ENCODE results near the gene C1QTNF3. TPM values are rescaled to one million over a fixed set of nuclear protein-coding genes. Genes with fewer than 3 reads are reported as not detected.
"Not testable (repeated sequence)": the region's sequence is repeated elsewhere in the genome, so short reads cannot be mapped to it uniquely, and the experiment has no call there.

The C1QTNF3 gene
- polyA plus RNA-seq, 1 donor = 50.5 TPM

GRCh38 chr5:34047774-34048572 is 5.0 kb upstream of the C1QTNF3 start:
- DNase-seq = no peak

DNA sequence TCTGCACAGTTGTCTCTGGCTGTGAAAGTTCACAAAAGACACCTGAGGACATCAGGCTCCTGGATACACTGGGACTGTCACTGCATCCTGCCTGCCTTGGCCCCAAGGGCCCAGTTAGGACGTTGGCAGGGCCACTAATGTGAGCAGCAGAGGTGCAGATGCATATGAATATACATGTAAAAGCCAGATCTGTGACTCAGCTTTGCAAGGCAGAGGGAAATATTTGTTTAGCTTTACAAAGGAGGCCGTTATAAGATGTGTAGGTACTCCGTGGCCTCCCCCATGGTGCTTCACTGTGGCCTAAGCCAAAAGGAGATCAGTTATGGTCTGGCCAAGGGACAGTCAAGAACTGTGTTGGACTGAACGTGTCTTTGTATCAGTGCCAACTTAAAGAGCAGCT is 4.1 kb upstream of the C1QTNF3 start:
- DNase-seq = no peak

- no peak for DNase-seq
Measured at GRCh38 chr5:34045996-34046395, 3.0 kb upstream of the C1QTNF3 start.

DNA sequence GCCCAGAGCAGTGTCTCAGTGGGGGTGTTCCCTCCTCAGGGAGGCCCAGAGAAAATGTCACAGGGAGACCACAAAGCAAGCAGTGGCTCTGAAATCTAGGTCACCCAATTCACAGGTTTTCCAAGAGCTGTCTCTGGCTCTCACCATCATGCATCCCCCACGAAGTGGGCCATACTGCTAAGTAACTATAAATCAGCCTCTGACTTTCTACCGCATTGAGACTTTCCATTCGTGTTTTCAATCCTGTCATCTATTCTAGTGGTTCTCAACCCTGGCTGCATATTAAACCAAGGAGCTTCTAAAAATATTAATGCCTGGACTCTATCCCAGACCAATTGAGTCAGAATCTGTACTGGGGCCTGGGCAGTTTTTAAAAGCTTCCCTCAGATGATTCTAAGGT is 2.0 kb upstream of the C1QTNF3 start:
- DNase-seq = no peak

DNA sequence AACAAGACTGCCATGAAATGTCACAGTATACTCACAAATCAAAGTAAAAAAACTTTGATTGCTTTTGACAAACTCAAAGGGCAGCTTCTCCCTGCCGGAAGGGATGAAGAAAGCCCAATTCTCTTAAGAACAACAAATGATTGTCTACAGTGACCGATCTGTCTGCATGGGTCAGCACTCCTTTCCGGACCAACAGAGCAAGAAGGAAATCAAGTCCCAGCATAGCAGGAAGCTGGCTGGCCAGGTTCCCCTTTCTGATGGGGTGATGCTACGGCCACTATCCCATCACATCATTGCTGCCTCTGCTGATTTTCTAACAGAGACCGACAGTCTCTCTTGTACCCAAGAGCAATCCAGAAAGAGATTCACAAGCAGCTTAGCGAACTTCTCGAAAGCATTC is 692 bp downstream of the C1QTNF3 start:
- DNase-seq = peak; percentile 49

- no peak for DNase-seq
Measured at GRCh38 chr5:34041247-34041972, 1.6 kb downstream of the C1QTNF3 start.

DNA sequence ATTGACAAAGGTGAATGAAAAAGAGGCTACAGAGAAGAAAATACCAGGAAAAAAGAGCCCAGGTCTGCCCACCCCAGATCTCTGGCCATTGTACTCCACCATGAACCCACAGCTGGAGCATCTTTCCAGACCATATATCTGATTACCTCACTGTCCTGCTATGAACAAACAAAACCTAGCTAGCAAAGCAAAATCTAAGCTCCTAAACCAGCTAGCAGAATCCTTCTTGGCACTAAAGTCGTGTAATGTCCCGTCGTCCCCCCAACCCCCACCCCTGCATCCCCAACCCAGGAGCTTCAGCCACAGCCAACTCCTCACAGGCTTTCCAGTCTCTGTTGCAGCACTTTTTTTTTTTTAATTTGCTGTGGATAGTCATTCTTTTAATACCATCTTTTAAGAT is 2.5 kb downstream of the C1QTNF3 start:
- no peak for DNase-seq

DNA sequence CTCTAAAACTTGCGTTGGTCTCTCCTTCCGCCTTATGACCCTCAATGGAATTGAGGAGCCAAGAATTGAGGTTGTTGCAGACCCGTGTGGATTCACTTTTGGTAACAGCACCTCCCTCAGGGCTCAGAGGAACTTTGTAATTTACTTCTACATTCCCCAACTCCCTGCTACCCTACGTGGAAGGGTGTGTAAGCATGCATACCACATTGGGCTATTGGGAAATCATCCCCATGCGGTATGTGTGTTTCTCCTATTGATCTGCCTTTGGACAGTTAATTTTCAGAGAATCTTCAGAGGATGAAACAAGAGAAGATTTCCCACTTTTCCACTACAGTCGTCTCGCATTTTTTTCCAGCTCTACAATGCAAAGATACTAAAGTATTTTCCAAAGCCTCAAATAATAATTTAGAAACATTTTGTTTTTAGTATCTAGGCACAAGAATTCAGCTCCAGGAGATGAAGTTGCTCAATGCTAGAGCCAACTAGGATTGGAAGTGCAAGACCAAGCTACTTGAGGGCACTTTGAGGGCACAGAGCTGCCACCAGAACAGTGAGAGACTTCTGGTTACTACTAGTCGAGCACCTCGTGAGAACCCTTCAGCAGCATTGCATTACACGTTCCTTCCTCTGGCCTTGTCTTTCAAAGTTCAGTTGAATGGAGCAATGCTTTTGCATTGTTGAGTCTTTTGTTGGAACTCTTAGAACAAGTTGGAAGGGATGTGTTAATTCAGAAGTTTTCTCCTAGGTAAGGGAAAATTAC is 3.4 kb downstream of the C1QTNF3 start:
- DNase-seq = no peak

DNA sequence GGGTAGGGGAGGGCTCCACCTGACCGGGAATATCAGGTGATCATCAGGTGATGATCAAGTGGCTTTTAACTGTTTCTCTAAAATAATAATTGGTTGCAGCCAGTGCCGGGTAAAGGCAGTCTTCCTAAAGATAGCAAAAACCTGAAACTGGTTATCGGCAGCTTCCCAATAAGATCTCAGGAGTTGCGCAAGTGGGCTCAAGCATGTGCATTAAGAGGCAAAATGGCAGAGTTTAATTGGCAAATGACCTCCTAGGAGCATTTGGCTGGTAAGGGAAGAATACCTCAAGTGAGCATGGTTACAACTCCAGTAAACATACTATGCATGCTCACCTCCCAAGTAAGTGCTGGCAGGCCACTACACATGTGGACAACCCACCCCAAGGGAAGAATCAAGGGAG is 4.2 kb downstream of the C1QTNF3 start:
- no peak for DNase-seq

DNA sequence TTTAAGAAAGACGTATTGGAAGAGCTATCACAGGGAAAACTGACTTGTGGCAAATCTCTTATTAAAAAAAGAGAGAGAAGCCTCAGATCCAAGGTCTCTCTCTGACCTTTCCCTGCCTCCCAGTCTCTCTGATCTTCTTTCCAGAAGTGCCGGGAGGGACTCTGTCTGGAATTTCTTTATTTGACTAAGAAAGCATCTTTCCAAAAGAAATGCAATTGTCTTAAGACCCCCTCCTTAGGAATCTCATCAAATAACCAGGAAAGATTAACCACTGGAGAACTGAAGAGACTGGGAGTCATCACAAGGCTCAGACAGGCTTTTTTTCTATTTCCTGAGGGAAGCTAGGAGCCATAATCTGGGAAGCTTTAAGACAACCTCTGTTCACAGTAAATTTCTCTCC is 4.6 kb downstream of the C1QTNF3 start:
- no peak for DNase-seq

DNA sequence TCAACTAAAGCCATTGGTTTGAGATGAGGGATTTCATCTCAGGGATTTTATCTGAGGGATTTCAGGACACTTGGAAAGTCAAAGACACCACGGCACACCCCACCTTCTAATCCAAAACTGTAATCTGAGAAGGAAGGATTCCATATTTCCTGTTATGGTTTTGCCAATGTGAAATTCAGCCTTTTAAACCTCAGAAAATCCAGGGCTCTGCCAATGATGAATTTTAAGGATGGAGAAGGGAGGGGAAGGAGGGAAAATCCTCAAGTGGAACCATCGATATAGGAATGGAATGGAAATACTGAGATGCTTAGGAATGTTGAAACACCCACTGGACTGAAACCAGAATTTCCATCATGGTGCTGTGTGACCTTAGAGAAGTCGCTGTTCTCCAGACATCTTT is 5.3 kb downstream of the C1QTNF3 start:
- no peak for DNase-seq

DNA sequence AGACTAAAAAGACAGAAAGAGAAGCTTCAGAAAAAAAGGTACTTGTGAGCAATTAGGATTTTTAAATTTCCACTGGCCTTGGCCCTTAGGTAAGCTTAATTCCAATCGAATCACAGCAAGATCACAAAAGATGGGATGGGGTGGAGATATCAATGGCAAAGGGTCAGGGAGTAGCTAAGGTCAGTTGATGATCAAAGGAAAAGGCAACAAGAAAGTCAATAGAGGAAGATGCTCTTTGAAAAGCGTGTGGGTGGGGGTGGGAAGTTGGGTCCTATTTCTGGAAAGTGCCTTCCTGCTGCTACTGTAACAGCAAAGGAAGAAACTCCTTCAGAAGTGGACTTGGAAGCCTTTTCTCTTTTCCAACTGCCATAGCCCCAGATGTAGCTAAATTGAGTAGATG is 7.3 kb downstream of the C1QTNF3 start:
- no peak for DNase-seq

DNA sequence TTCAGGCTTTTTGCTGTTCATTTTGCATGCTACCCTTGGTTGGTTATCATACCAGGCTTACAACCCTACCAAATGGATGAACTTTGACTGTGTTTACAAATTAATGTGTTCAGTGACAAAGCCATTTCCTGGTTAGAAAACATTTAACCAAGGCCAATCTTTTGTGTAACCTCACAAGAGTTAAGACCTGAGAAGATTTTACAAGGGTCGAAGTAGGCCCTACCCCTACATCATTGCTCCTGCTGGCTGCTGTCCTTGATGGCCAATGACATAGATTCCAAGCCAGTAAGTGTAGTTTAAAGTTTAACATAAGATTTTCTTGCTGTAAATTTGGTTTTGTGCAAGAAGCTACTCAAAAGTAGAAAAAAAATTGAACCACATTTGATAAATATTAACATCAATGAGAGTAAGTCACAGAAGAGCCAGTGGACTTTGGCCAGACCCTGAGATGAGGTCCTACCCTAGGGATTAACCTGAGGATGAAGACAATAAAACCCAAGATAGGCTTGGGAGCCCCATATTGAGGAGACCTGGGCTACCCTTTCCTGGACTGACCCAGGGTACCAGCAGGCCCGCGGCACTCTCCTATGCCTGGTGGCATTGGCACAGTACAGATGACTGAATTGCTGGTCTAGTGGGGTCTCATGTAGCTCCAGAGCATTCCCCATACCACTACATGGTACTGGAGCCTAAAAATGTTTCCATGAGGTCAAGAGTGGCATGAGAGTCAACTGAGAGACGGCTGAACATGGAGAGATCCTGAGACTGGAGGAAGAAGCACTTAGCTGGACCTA is 8.3 kb downstream of the C1QTNF3 start:
- DNase-seq = no peak

DNA sequence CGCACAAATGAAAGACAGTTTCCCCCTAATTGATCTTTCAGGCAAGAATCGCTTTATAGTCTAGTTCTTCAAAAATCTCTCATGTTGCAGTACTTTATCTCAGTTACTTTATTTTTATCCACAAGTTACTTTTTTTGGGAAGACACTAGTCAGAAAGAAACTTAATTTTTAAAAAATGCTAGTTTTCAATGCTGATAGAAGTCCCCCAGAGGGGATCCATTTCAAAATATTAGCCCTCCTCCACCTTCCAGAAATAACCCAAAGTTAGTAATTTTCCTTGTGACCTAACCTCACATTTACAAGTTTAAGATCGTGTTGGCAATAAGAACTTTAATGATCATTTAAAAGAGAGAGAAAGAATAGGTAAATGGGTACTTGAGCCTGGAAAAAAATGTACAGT is 11.0 kb downstream of the C1QTNF3 start:
- no peak for DNase-seq

GRCh38 chr5:34031117-34031516 is 11.9 kb downstream of the C1QTNF3 start:
- DNase-seq = no peak

- DNase-seq = not testable (repeated sequence)
Measured at GRCh38 chr5:34030585-34030984, 12.4 kb downstream of the C1QTNF3 start.

DNA sequence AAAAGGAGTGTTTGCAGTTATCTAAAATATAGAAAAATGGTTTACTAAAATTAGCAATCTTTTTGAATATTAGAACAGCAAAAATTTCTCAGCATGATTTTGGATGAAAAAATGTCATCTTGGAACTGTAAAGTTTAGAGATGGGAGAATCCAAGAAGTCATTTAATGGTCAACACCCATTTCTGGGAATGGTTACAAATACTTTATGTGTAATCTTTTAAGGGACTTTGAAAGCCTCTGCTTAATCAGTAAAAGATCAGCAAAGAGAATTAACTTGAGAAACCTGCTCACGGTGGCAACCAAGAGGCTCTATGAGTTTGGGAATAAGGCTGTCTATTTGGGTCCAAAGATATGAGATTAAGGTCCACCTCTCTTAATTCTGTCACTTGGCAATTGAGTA is 13.0 kb downstream of the C1QTNF3 start:
- no peak for DNase-seq

DNA sequence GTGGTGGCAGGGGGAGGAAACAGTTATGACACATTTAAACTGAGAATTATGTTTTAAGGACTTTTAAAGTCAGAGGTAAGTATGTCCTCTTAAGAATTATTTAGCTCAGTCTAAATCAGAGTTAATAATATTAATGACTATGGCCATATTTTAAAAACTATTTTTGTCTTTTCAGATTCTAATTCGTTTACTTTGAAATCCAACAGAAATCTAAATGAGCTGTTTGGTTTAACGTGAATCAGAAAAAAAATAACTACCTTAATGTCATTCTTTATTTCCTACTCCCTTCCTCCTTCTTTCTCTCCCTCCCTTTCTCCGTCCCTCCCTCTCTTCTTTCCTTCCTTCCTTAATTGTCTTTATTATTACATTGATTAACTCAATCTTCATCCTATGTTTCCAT is 14.7 kb downstream of the C1QTNF3 start:
- DNase-seq = no peak

GRCh38 chr5:34026089-34026761 is 16.8 kb downstream of the C1QTNF3 start:
- DNase-seq = no peak

GRCh38 chr5:34022121-34022705 is 20.8 kb downstream of the C1QTNF3 start:
- DNase-seq = peak; percentile 44

DNA sequence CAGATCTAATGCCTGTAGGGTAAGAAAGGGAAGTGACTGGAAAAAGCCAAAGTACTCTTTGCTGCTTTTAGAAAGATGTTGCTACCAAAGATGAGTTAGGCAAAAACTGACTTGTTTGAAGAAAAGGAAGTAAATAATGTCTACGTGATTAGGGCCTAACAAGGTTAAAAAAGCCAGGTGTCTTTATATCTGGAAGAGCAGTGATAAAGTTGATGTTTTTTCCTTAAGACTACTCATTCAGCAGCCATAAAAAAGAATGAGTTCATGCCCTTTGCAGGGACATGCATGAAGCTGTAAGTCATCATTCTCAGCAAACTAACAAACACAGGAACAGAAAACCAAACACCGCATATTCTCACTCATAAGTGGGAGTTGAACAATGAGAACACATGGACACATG is 21.7 kb downstream of the C1QTNF3 start:
- no peak for DNase-seq

- DNase-seq = no peak
Measured at GRCh38 chr5:34020726-34021125, 22.3 kb downstream of the C1QTNF3 start.
